ENCODE data around the gene FGF6.

DNA sequence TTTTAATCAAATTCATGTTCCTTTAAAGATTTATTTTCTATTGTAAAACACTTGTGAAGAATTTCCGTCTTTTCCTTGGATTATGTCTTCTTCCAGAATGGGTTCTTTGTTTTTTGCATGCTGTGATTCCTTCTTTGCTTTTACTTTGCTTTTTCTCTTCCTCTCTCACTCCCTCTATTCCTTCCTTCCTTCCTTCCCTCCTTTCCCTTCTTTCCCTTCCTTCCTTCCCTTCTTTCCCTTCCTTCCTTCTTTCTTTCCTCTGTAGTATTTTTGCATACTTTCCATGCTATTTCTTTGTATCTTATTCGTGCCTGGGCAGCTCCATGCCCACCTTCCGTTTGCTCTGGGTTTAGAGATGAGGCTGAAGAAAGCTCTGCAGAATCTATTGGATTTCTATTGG, 44.5 kb downstream of the FGF6 start:
- TF ChIP-seq CTCF (IDR thresholded peaks at IDR 0.05; ENCODE audit: insufficient read depth, low read depth, low read length) (no peak), EZH2 (IDR thresholded peaks at IDR 0.05; ENCODE audit: insufficient read depth, low read length) (no peak)
